Fibroblast of the aortic adventitia (primary cell): Measurements from ENCODE around the gene DNAJC11. TPM values are rescaled to one million over a fixed set of nuclear protein-coding genes. Genes with fewer than 3 reads are reported as not detected.
"Not testable (repeated sequence)": the region's sequence is repeated elsewhere in the genome, so short reads cannot be mapped to it uniquely, and the experiment has no call there.

Experiments
- DNase-seq: peaks from one replicate; pipeline ENCODE4 v3.0.0-alpha.2; 2010; ENCODE audit warnings: low read depth
- H3K4me3 ChIP-seq: 2 replicates; pipeline ENCODE4 v1.5.1; 2011; ENCODE audit warnings: low read depth, mild to moderate bottlenecking, control low read depth, low read length, moderate library complexity
- CTCF ChIP-seq: IDR thresholded peaks from 2 replicates; pipeline ENCODE4 v1.5.1; 2011; ENCODE audit warnings: mild to moderate bottlenecking, low read length, control low read depth, inconsistent platforms; ENCODE audit not compliant: insufficient read depth
- total RNA-seq: library from RNA; depleted of rRNA; stranded (reverse); fragments of >200 nt; gene quantifications from 2 replicates; pipeline ENCODE4 v1.2.3, GENCODE V29; 2012; ENCODE audit warnings: low replicate concordance

Gene DNAJC11
- total RNA-seq, 1 donor = 29.5 TPM

GRCh38 chr1:6603238-6603914 lies 98.2 kb downstream of the DNAJC11 start:
- no peak for TF ChIP-seq CTCF
- peak overlapping the region; percentile 63 for H3K4me3 ChIP-seq
- DNase-seq = peak; percentile 88

- peak; percentile 82 for DNase-seq
- H3K4me3 ChIP-seq = peak within 1 kb of the TSS; percentile 99
- no peak for TF ChIP-seq CTCF
These were observed 98.9 kb downstream of the DNAJC11 start, which contains the start of gene KLHL21 for GRCh38 chr1:6602669-6603237. Gene KLHL21, minus strand, starts transcription at chr1:6602869. Its CDS starts 52 bp downstream, at chr1:6602817.

- TF ChIP-seq CTCF = no peak
- peak; percentile 56 for DNase-seq
- H3K4me3 ChIP-seq = peak overlapping the region; percentile 99
These were observed 99.5 kb downstream of the DNAJC11 start for GRCh38 chr1:6601923-6602668.

GRCh38 chr1:6601049-6601922 lies 100.3 kb downstream of the DNAJC11 start:
- H3K4me3 ChIP-seq = peak overlapping the region; percentile 99
- no peak for TF ChIP-seq CTCF
- DNase-seq = peak; percentile 96

- TF ChIP-seq CTCF = no peak
- peak; percentile 34 for DNase-seq
- H3K4me3 ChIP-seq = peak overlapping the region; percentile 99
These were observed 101.1 kb downstream of the DNAJC11 start for GRCh38 chr1:6600410-6601048.

GRCh38 chr1:6599991-6600390 lies 101.6 kb downstream of the DNAJC11 start:
- peak overlapping the region; percentile 99 for H3K4me3 ChIP-seq
- DNase-seq = not testable (repeated sequence)
